K562 (cell line): ENCODE measurements around the gene RBM26. TPM values are rescaled to one million over a fixed set of nuclear protein-coding genes. Genes with fewer than 3 reads are reported as not detected.

Experiments
- ATAC-seq: fragments of 200-7000 bp; cut with Tn5 transposase; 3 replicates; pipeline ENCODE4 v1.9.1; 2020; ENCODE audit warnings: moderate library complexity
- BruUV-seq: library from RNA; stranded (reverse); fragments of 400-500 nt; replicated peaks from 2 replicates; lab custom pipeline; 2021; lab: Mats Ljungman, UMichigan
- CTCF ChIA-PET: fragments of 300-600 bp; formaldehyde crosslinking; extraction: SDS; loops from one replicate; lab custom pipeline; 2021; ENCODE audit warnings: low intra/inter-chr PET ratio; lab: Yijun Ruan, JAX
- POLR2A ChIA-PET: fragments of 300-600, 350-650 bp; sonication (Branson Sonifier 250); formaldehyde crosslinking; extraction: SDS; loops from one replicate; lab custom pipeline; 2021; ENCODE audit warnings: antibody characterized with exemption, inconsistent platforms; lab: Yijun Ruan, JAX
- DNase-seq, 4 experiments: peaks; one replicate each; pipeline versions ENCODE4 v3.0.0 to v3.0.0-alpha.2; 2011 to 2018; ENCODE audit warnings: low spot score in 3 of 4, mixed read lengths in 3 of 4; ENCODE audit errors: extremely low read depth in 1 of 4
- FAIRE-seq: peaks from 2 replicates; lab custom pipeline; 2011; peaks lifted over from hg19 to GRCh38; lab: Jason Lieb, UNC
- H2AFZ ChIP-seq: 2 replicates; pipeline ENCODE4 v1.6.0; 2011; ENCODE audit warnings: low read depth, low read length, control low read depth, inconsistent platforms
- H3K27ac ChIP-seq: fragments of 200-600 bp; 3 replicates; pipeline ENCODE4 v1.8.0; 2011; ENCODE audit warnings: low read depth, mild to moderate bottlenecking, control low read depth, inconsistent platforms, low read length, moderate library complexity, mixed read lengths; ENCODE audit errors: extremely low read depth
- H3K27me3 ChIP-seq, 2 experiments: fragments of 300-600 bp in 1 of 2; 2 replicates in 1 of 2; 3 replicates in 1 of 2; pipeline versions ENCODE4 v1.6.0 to v1.8.0; 2011; ENCODE audit warnings: inconsistent platforms in 2 of 2, low read length in 2 of 2, mild to moderate bottlenecking in 1 of 2, mixed read lengths in 1 of 2, moderate library complexity in 1 of 2; ENCODE audit not compliant: control insufficient read depth in 2 of 2, insufficient read depth in 2 of 2
- H3K36me3 ChIP-seq: fragments of 300-600 bp; 3 replicates; pipeline ENCODE4 v1.8.0; 2011; ENCODE audit warnings: mild to moderate bottlenecking, low read length, inconsistent platforms; ENCODE audit not compliant: control insufficient read depth, insufficient read depth
- H3K4me1 ChIP-seq, 2 experiments: fragments of 200-600 bp in 1 of 2; replicated peaks in 1 of 2; 2 replicates in 1 of 2; 3 replicates in 1 of 2; pipeline versions ENCODE4 v1.5.1 to v1.8.0; 2011; ENCODE audit warnings: inconsistent platforms in 2 of 2, low read length in 2 of 2, mild to moderate bottlenecking in 1 of 2, mixed read lengths in 1 of 2, moderate library complexity in 1 of 2; ENCODE audit not compliant: control insufficient read depth in 2 of 2, insufficient read depth in 2 of 2
- H3K4me2 ChIP-seq: 2 replicates; pipeline ENCODE4 v1.6.1; 2011; ENCODE audit warnings: low read length, control low read depth, inconsistent platforms, mixed read lengths; ENCODE audit not compliant: insufficient read depth
- H3K4me3 ChIP-seq: fragments of 200-600 bp; sonication (generic), shearing (Covaris generic); 2 replicates; pipeline ENCODE4 v1.5.1; 2016; ENCODE audit warnings: control low read depth, inconsistent platforms
- H3K79me2 ChIP-seq: fragments of 200-600 bp; 3 replicates; pipeline ENCODE4 v1.8.0; 2011; ENCODE audit warnings: low read length, inconsistent platforms; ENCODE audit not compliant: control insufficient read depth, insufficient read depth
- H3K9ac ChIP-seq, 2 experiments: 2 replicates each; pipeline versions ENCODE4 v1.6.0 to v1.6.1; 2011; ENCODE audit warnings: low read depth in 2 of 2, low read length in 2 of 2, control low read depth in 1 of 2, inconsistent platforms in 1 of 2, mild to moderate bottlenecking in 1 of 2, mixed read lengths in 1 of 2; ENCODE audit not compliant: insufficient read depth in 1 of 2
- H3K9me1 ChIP-seq: one replicate; pipeline ENCODE4 v1.6.0; 2011; ENCODE audit warnings: inconsistent platforms, mild to moderate bottlenecking, low read length, moderate library complexity; ENCODE audit not compliant: control insufficient read depth, insufficient read depth
- H3K9me3 ChIP-seq: replicated peaks from 2 replicates; pipeline ENCODE4 v1.5.1; 2011; ENCODE audit warnings: low read depth, low read length, inconsistent platforms; ENCODE audit not compliant: control insufficient read depth, insufficient read depth
- H4K20me1 ChIP-seq: replicated peaks from 2 replicates; pipeline ENCODE4 v1.6.1; 2011; ENCODE audit warnings: low read length, inconsistent platforms, mixed read lengths; ENCODE audit not compliant: control insufficient read depth, insufficient read depth
- CBX2 ChIP-seq: fragments of 200-600 bp; sonication (generic); IDR thresholded peaks from one replicate; pipeline ENCODE4 v1.6.1; 2012; ENCODE audit warnings: mild to moderate bottlenecking, low read length, inconsistent platforms; ENCODE audit not compliant: insufficient read depth, poor library complexity, severe bottlenecking
- ELK3 ChIP-seq: fragments of 450-650 bp; formaldehyde crosslinking; IDR thresholded peaks from 2 replicates; pipeline ENCODE4 v1.4.0; 2020; ENCODE audit warnings: mild to moderate bottlenecking
- ESRRA ChIP-seq: fragments of 450-650 bp; IDR thresholded peaks from 2 replicates; pipeline ENCODE4 v1.6.1; 2014; ENCODE audit warnings: low read depth, mild to moderate bottlenecking, moderate library complexity, borderline replicate concordance
- HDAC2 ChIP-seq: fragments of 450-650 bp; IDR thresholded peaks from 2 replicates; pipeline ENCODE4 v1.6.1; 2016; ENCODE audit warnings: mild to moderate bottlenecking
- KLF10 ChIP-seq: fragments of 250-450 bp; sonication (Bioruptor Pico); IDR thresholded peaks from 2 replicates; pipeline ENCODE4 v1.6.1; 2021; ENCODE audit warnings: matching md5 sums
- ZBED1 ChIP-seq: IDR thresholded peaks from 2 replicates; pipeline ENCODE4 v1.6.1; 2014
- ZNF57 ChIP-seq: fragments of 450-650 bp; formaldehyde crosslinking; IDR thresholded peaks from 2 replicates; pipeline ENCODE4 v1.4.0; 2020; ENCODE audit warnings: mild to moderate bottlenecking, moderate library complexity
- ZNF707 ChIP-seq: fragments of 250-450 bp; sonication (Bioruptor Pico); conservative IDR thresholded peaks from 2 replicates; pipeline ENCODE4 v1.8.0; 2022; ENCODE audit warnings: inconsistent platforms, mild to moderate bottlenecking, moderate library complexity
- WGBS: fragments of 100-300 bp; shearing (Covaris generic); methylation state at CpG from one replicate; pipeline ENCODE4 v1.1.6; 2016; ENCODE audit warnings: low coverage, mixed read lengths; ENCODE audit not compliant: insufficient coverage; ENCODE audit errors: missing lambda C conversion rate; 5-methylcytosine and 5-hydroxymethylcytosine counted together
- in situ Hi-C: fragments of 300-500 bp; cut with MboI; formaldehyde crosslinking; loops from 4 replicates; pipeline ENCODE4 v1.15.0; 2018; ENCODE audit warnings: inconsistent platforms, mixed read lengths
- intact Hi-C: fragments of 100-400 bp; cut with micrococcal nuclease; formaldehyde crosslinking; loops from 2 replicates; pipeline ENCODE4 v1.14.2; 2022
- polyA plus RNA-seq, 8 experiments: library from polyadenylated mRNA; depleted of rRNA in 4 of 8; stranded (reverse) in 5 of 8; unstranded in 3 of 8; fragments of >200 nt; fragmentation: Nextera tagmentation in 2 of 8; fragmentation: Illumina TruSeq in 1 of 8; extraction: Ambion mirVana in 2 of 8; extraction: Trizol in 1 of 8; gene quantifications; 2 replicates each; pipeline versions ENCODE4 v1.2.1 to v1.2.3, GENCODE V29; 2011 to 2014; ENCODE audit warnings: inconsistent platforms in 1 of 8, missing spikeins in 1 of 8
- total RNA-seq, 7 experiments: library from RNA; depleted of rRNA in 6 of 7; stranded (reverse); fragments of >200 nt in 6 of 7; fragmentation: Illumina TruSeq in 2 of 7; extraction: Trizol in 2 of 7; gene quantifications; 2 replicates each; pipeline versions ENCODE4 v1.2.1 to v1.2.3, GENCODE V29; 2011 to 2021; ENCODE audit warnings: low replicate concordance in 1 of 7
- TF ChIP-seq, protein P1 (sequence below), 2 experiments: fragments of 450-650 bp; IDR thresholded peaks; 2 replicates each; pipeline ENCODE4 v1.6.1; 2018; ENCODE audit warnings: mild to moderate bottlenecking in 2 of 2, low read depth in 1 of 2; ENCODE audit not compliant: partially characterized antibody in 2 of 2
- TF ChIP-seq, protein P2 (sequence below): fragments of 250-450 bp; sonication (Bioruptor Pico); IDR thresholded peaks from 2 replicates; pipeline ENCODE4 v1.8.0; 2022; ENCODE audit warnings: moderate library complexity, mild to moderate bottlenecking, inconsistent platforms
- TF ChIP-seq, protein P3 (sequence below), 2 experiments: IDR thresholded peaks in 1 of 2; conservative IDR thresholded peaks in 1 of 2; 2 replicates each; pipeline ENCODE4 v1.6.1; 2016; ENCODE audit warnings: low read depth in 2 of 2, mild to moderate bottlenecking in 1 of 2, missing compliant biosample characterization in 1 of 2, missing genetic modification characterization in 1 of 2, moderate library complexity in 1 of 2

The RBM26 gene
- total and polyA plus RNA-seq, 9 of the 15 experiments (the other 6 are each of a cell fraction or from before 2014, with no cell fraction given), result 10.0 to 42.4 (median 26.4) TPM

- TF ChIP-seq, protein P1, sequence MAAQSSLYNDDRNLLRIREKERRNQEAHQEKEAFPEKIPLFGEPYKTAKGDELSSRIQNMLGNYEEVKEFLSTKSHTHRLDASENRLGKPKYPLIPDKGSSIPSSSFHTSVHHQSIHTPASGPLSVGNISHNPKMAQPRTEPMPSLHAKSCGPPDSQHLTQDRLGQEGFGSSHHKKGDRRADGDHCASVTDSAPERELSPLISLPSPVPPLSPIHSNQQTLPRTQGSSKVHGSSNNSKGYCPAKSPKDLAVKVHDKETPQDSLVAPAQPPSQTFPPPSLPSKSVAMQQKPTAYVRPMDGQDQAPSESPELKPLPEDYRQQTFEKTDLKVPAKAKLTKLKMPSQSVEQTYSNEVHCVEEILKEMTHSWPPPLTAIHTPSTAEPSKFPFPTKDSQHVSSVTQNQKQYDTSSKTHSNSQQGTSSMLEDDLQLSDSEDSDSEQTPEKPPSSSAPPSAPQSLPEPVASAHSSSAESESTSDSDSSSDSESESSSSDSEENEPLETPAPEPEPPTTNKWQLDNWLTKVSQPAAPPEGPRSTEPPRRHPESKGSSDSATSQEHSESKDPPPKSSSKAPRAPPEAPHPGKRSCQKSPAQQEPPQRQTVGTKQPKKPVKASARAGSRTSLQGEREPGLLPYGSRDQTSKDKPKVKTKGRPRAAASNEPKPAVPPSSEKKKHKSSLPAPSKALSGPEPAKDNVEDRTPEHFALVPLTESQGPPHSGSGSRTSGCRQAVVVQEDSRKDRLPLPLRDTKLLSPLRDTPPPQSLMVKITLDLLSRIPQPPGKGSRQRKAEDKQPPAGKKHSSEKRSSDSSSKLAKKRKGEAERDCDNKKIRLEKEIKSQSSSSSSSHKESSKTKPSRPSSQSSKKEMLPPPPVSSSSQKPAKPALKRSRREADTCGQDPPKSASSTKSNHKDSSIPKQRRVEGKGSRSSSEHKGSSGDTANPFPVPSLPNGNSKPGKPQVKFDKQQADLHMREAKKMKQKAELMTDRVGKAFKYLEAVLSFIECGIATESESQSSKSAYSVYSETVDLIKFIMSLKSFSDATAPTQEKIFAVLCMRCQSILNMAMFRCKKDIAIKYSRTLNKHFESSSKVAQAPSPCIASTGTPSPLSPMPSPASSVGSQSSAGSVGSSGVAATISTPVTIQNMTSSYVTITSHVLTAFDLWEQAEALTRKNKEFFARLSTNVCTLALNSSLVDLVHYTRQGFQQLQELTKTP (IDR thresholded peaks at IDR 0.05; ENCODE audit: low read depth in 1 of 2, partially characterized antibody in 2 of 2), result no peak
- no peak for TF ChIP-seq ZBED1
- TF ChIP-seq KLF10 (CRISPR knock-in tag), result no peak
Observed at GRCh38 chr13:79359064-79359463, 47.0 kb downstream of the RBM26 start (continued).

DNA sequence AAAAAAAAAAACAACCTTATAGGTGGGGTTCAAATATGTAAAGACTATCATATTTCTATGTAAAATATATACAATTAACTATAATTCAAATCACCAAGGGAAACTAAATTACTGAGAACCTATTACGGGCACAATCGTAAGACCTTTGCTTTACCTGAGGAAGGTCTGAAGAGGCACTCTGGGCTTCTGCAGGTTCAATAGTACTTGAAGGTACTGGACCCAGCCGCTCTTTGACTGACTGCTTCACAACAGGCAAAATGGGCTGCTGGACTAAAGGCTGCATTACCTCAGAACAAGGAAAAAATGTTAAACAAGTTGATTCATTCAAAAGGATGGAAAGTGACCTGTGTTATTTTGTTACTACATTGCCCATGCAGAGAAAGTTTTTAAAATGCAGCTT, 51.8 kb downstream of the RBM26 start:
- no peak for FAIRE-seq
- intact Hi-C loops, result no loop called here
- in situ Hi-C loops, result no loop called here
- TF ChIP-seq ZNF57, result no peak
- TF ChIP-seq ZNF707, result no peak
- no peak for TF ChIP-seq HDAC2
- TF ChIP-seq, protein P2, sequence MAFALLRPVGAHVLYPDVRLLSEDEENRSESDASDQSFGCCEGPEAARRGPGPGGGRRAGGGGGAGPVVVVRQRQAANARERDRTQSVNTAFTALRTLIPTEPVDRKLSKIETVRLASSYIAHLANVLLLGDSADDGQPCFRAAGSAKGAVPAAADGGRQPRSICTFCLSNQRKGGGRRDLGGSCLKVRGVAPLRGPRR, result no peak
- no peak for TF ChIP-seq ESRRA
- no peak for TF ChIP-seq CBX2
- TF ChIP-seq ELK3 (CRISPR knock-in tag), result no peak
- TF ChIP-seq, protein P3, sequence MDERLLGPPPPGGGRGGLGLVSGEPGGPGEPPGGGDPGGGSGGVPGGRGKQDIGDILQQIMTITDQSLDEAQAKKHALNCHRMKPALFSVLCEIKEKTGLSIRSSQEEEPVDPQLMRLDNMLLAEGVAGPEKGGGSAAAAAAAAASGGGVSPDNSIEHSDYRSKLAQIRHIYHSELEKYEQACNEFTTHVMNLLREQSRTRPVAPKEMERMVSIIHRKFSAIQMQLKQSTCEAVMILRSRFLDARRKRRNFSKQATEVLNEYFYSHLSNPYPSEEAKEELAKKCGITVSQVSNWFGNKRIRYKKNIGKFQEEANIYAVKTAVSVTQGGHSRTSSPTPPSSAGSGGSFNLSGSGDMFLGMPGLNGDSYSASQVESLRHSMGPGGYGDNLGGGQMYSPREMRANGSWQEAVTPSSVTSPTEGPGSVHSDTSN (CRISPR knock-in tag; IDR thresholded peaks at IDR 0.05; ENCODE audit: low read depth), result no peak
- TF ChIP-seq, protein P3 (tag; conservative IDR thresholded peaks at IDR 0.05; ENCODE audit: low read depth), result no peak
- TF ChIP-seq, all 486 proteins: peak for 0
- Histone ChIP-seq H2AFZ (no peak overlapping the region), H3K79me2 (peaks cover 3% of the 10 kb centered on the region; the same call in 1 of the 3 replicates), H3K4me1 (no peaks in the 10 kb centered on the region), H3K4me3 (no peak overlapping the region), H3K9me3 (no peaks in the 10 kb centered on the region), H3K9me1 (no peaks in the 10 kb centered on the region), H3K27ac (no peak overlapping the region), H4K20me1 (no peaks in the 10 kb centered on the region), H3K27me3 (no peaks in the 10 kb centered on the region), H3K4me2 (no peak overlapping the region), H3K36me3 (peaks cover 70% of the 10 kb centered on the region), H3K9ac (no peak overlapping the region)
- no peak for DNase-seq
- WGBS, result 100% methylated on average over 3 of the region's 3 CpGs
- BruUV-seq, result no TSS peak
- ChIA-PET CTCF (no interaction called here), POLR2A (no interaction called here)
- no peak for ATAC-seq
